Ovary (tissue), 3 donors: ENCODE measurements around the gene GAS1.

ENCODE experiments used
- EP300 ChIP-seq: sonication (generic); formaldehyde crosslinking; IDR thresholded peaks from one replicate; pipeline ENCODE4 v1.6.1; 2017; ENCODE audit warnings: antibody characterized with exemption
- TF ChIP-seq, protein P1 (sequence below), 3 donors: fragments of 450-650 bp in 2 of 3; fragments of 200-600 bp in 1 of 3; IDR thresholded peaks; one replicate each; pipeline versions ENCODE4 v1.5.1 to v1.8.0; 2016 to 2022; ENCODE audit warnings: antibody characterized with exemption in 3 of 3, mild to moderate bottlenecking in 1 of 3
- donor health status: DM: no; HTN: no; CAD: no.

DNA sequence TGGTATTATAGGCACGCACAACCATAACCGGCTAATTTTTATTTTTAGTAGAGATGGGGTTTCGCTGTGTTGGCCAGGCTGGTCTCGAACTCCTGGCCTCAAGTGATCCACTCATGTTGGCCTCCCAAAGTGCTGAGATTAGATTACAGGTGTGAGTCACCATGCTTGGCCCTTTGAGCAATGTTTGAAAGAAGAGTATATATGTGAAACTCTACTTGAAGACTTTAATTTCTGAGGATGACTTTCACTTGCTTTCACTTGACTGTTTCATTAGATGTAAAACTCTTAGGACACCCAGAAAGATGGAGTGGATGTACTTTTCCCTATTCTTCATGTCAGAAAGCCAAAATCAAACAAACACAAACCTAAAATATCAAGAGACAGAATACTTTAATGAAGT lies 43.8 kb upstream of the GAS1 start:
- TF ChIP-seq, protein P1, sequence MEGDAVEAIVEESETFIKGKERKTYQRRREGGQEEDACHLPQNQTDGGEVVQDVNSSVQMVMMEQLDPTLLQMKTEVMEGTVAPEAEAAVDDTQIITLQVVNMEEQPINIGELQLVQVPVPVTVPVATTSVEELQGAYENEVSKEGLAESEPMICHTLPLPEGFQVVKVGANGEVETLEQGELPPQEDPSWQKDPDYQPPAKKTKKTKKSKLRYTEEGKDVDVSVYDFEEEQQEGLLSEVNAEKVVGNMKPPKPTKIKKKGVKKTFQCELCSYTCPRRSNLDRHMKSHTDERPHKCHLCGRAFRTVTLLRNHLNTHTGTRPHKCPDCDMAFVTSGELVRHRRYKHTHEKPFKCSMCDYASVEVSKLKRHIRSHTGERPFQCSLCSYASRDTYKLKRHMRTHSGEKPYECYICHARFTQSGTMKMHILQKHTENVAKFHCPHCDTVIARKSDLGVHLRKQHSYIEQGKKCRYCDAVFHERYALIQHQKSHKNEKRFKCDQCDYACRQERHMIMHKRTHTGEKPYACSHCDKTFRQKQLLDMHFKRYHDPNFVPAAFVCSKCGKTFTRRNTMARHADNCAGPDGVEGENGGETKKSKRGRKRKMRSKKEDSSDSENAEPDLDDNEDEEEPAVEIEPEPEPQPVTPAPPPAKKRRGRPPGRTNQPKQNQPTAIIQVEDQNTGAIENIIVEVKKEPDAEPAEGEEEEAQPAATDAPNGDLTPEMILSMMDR (IDR thresholded peaks at IDR 0.05), result no peak
- TF ChIP-seq EP300, result no peak
